SU-DHL-6 (cell line): ENCODE results near the gene KATNB1.

ENCODE experiments used
- EZH2phosphoT487 ChIP-seq: fragments of 200-600 bp; sonication (generic), shearing (Covaris generic); conservative IDR thresholded peaks from 2 replicates; pipeline ENCODE4 v1.6.1; 2018; ENCODE audit warnings: mild to moderate bottlenecking, antibody characterized with exemption, low read length, moderate library complexity, mixed read lengths
- TF ChIP-seq, protein P1 (sequence below): fragments of 200-600 bp; sonication (generic); IDR thresholded peaks from one replicate; pipeline ENCODE4 v1.5.1; 2017; ENCODE audit warnings: antibody characterized with exemption, mild to moderate bottlenecking, low read length, moderate library complexity; ENCODE audit not compliant: insufficient read depth, poor library complexity, severe bottlenecking

DNA sequence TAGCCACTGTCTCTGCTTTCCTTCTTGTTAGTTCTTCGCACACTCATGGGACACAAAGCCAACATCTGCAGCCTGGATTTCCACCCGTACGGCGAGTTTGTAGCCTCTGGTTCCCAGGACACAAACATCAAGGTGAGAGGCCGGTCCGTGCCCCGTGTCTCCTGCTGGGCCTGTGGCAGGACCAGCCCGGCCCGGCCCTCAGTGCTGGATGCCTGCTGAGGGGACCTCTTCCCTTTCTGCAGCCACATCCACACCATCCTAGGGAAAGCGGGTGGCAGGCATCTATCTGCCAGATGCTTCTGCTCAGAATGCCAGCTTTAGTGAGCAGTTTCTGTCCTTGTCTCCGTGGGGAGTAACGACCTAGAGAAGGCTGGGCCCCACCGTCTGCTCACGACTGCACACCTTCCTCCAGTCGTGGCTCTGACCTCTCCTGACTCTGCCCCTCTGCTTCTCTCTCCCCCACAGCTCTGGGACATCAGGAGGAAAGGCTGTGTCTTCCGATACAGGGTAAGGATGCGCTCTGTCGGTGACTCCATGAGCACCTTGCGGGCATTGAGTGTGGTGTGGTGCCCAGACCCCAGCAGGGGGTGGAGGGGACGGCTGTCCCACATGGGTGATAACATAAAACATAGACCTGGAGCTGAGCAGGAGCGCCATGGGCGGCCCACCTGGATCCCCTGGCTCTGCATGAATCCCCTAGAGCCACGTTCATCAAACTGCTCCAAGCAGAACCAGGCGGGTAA, 15.4 kb downstream of the KATNB1 start:
- TF ChIP-seq, protein P1, sequence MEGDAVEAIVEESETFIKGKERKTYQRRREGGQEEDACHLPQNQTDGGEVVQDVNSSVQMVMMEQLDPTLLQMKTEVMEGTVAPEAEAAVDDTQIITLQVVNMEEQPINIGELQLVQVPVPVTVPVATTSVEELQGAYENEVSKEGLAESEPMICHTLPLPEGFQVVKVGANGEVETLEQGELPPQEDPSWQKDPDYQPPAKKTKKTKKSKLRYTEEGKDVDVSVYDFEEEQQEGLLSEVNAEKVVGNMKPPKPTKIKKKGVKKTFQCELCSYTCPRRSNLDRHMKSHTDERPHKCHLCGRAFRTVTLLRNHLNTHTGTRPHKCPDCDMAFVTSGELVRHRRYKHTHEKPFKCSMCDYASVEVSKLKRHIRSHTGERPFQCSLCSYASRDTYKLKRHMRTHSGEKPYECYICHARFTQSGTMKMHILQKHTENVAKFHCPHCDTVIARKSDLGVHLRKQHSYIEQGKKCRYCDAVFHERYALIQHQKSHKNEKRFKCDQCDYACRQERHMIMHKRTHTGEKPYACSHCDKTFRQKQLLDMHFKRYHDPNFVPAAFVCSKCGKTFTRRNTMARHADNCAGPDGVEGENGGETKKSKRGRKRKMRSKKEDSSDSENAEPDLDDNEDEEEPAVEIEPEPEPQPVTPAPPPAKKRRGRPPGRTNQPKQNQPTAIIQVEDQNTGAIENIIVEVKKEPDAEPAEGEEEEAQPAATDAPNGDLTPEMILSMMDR: no peak
- TF ChIP-seq EZH2phosphoT487: no peak
